GM12878 (cell line): ENCODE data around the gene PDLIM4. TPM values are rescaled to one million over a fixed set of nuclear protein-coding genes. Genes with fewer than 3 reads are reported as not detected.

Experiments used
- ATAC-seq: fragments of 200-7000 bp; cut with Tn5 transposase; 3 replicates; pipeline ENCODE4 v1.9.1; 2020; ENCODE audit warnings: mild to moderate bottlenecking, moderate library complexity
- BruUV-seq: library from RNA; stranded (reverse); fragments of 400-500 nt; replicated peaks from 2 replicates; lab custom pipeline; 2021; lab: Mats Ljungman, UMichigan
- CTCF ChIA-PET: fragments of 300-600 bp; sonication (Branson Sonifier 250); formaldehyde crosslinking; extraction: SDS; loops from one replicate; lab custom pipeline; 2021; ENCODE audit warnings: inconsistent platforms; lab: Yijun Ruan, JAX
- POLR2A ChIA-PET: fragments of 350-600 bp; formaldehyde crosslinking; extraction: SDS; loops from one replicate; lab custom pipeline; 2021; ENCODE audit warnings: inconsistent platforms; lab: Charles Lee
- RAD21 ChIA-PET: fragments of 300-600 bp; sonication (Branson Sonifier 250); formaldehyde crosslinking; loops from one replicate; lab custom pipeline; 2023; ENCODE audit warnings: antibody characterized with exemption; ENCODE audit not compliant: unreplicated experiment; lab: Charles Lee
- SMC1A ChIA-PET: fragments of 300-600 bp; sonication (Branson Sonifier 250); formaldehyde crosslinking; loops from one replicate; lab custom pipeline; 2023; ENCODE audit not compliant: unreplicated experiment, uncharacterized antibody; lab: Charles Lee
- DNase-seq: peaks from one replicate; pipeline ENCODE4 v3.0.0-alpha.2; 2011; ENCODE audit warnings: low read depth, low spot score
- FAIRE-seq: peaks from 3 replicates; lab custom pipeline; 2011; peaks lifted over from hg19 to GRCh38; lab: Jason Lieb, UNC
- H2AFZ ChIP-seq: 2 replicates; pipeline ENCODE4 v1.6.0; 2011; ENCODE audit warnings: low read depth, low read length, control low read depth; ENCODE audit not compliant: control insufficient read depth
- H3K27ac ChIP-seq: 2 replicates; pipeline ENCODE4 v1.5.1; 2011; ENCODE audit warnings: control low read depth; ENCODE audit not compliant: control insufficient read depth, insufficient read depth
- H3K27me3 ChIP-seq, 2 experiments: replicated peaks in 1 of 2; 2 replicates each; pipeline versions ENCODE4 v1.6.0 to v1.6.1; 2011; ENCODE audit warnings: low read length in 1 of 2; ENCODE audit not compliant: control insufficient read depth in 2 of 2, insufficient read depth in 2 of 2
- H3K36me3 ChIP-seq, 2 experiments: 2 replicates each; pipeline ENCODE4 v1.5.1; 2011; ENCODE audit warnings: low read length in 1 of 2; ENCODE audit not compliant: control insufficient read depth in 2 of 2, insufficient read depth in 2 of 2
- H3K4me1 ChIP-seq: 2 replicates; pipeline ENCODE4 v1.6.1; 2011; ENCODE audit warnings: mild to moderate bottlenecking, low read length, moderate library complexity, mixed read lengths; ENCODE audit not compliant: control insufficient read depth, insufficient read depth
- H3K4me2 ChIP-seq: 2 replicates; pipeline ENCODE4 v1.6.0; 2011; ENCODE audit warnings: control low read depth; ENCODE audit not compliant: control insufficient read depth, insufficient read depth
- H3K4me3 ChIP-seq: fragments of 200-600 bp; sonication (generic); 2 replicates; pipeline ENCODE4 v1.5.1; 2016
- H3K79me2 ChIP-seq: 2 replicates; pipeline ENCODE4 v1.6.0; 2011; ENCODE audit warnings: low read length; ENCODE audit not compliant: control insufficient read depth, insufficient read depth
- H3K9ac ChIP-seq: 2 replicates; pipeline ENCODE4 v1.8.0; 2011; ENCODE audit warnings: low read length, control low read depth, mixed read lengths; ENCODE audit not compliant: control insufficient read depth, insufficient read depth
- H3K9me3 ChIP-seq: replicated peaks from 3 replicates; pipeline ENCODE4 v1.5.1; 2011; ENCODE audit warnings: mild to moderate bottlenecking, low read length; ENCODE audit not compliant: control insufficient read depth, insufficient read depth
- H4K20me1 ChIP-seq: 2 replicates; pipeline ENCODE4 v1.6.0; 2011; ENCODE audit not compliant: control insufficient read depth, insufficient read depth
- ATF7 ChIP-seq: fragments of 450-650 bp; IDR thresholded peaks from 2 replicates; pipeline ENCODE4 v1.6.1; 2016; ENCODE audit warnings: low read depth, mild to moderate bottlenecking
- CEBPB ChIP-seq, 2 experiments: fragments of 150-350 bp in 1 of 2; IDR thresholded peaks; 2 replicates each; pipeline ENCODE4 v1.6.1; 2012 to 2014; ENCODE audit warnings: low read depth in 2 of 2, low read length in 2 of 2, borderline replicate concordance in 1 of 2, inconsistent platforms in 1 of 2
- HDAC6 ChIP-seq: fragments of 200-600 bp; sonication (generic); IDR thresholded peaks from one replicate; pipeline ENCODE4 v1.8.0; 2017; ENCODE audit warnings: antibody characterized with exemption; ENCODE audit not compliant: unreplicated experiment
- PAX8 ChIP-seq: fragments of 450-650 bp; IDR thresholded peaks from 2 replicates; pipeline ENCODE4 v1.6.1; 2017; ENCODE audit warnings: mild to moderate bottlenecking, moderate library complexity
- POLR2AphosphoS2 ChIP-seq: IDR thresholded peaks from 2 replicates; pipeline ENCODE4 v1.6.1; 2011; ENCODE audit warnings: low read depth, mild to moderate bottlenecking, low read length, improper control_type of control experiment, moderate library complexity
- SMAD1 ChIP-seq: fragments of 450-650 bp; IDR thresholded peaks from 2 replicates; pipeline ENCODE4 v1.6.1; 2018; ENCODE audit warnings: mild to moderate bottlenecking, low read depth; ENCODE audit not compliant: partially characterized antibody
- STAT1 ChIP-seq: fragments of 450-650 bp; conservative IDR thresholded peaks from 2 replicates; pipeline ENCODE4 v1.6.1; 2014; ENCODE audit warnings: antibody characterized with exemption, mild to moderate bottlenecking
- ZNF622 ChIP-seq: fragments of 450-650 bp; IDR thresholded peaks from 2 replicates; pipeline ENCODE4 v1.6.1; 2017; ENCODE audit warnings: mild to moderate bottlenecking, inconsistent platforms
- WGBS: methylation state at CpG from one replicate; pipeline ENCODE4 v1.1.6; 2016; ENCODE audit warnings: low lambda C conversion rate; ENCODE audit not compliant: insufficient replicate concordance, insufficient coverage; ENCODE audit errors: missing lambda C conversion rate; 5-methylcytosine and 5-hydroxymethylcytosine counted together
- in situ Hi-C: fragments of 300-500 bp; cut with MboI; formaldehyde crosslinking; loops from 9 replicates; pipeline ENCODE4 v1.14.3; 2018; ENCODE audit warnings: mixed read lengths
- intact Hi-C: fragments of 100-400 bp; cut with micrococcal nuclease; formaldehyde crosslinking; loops from one replicate; pipeline ENCODE4 v1.14.2; 2022; ENCODE audit not compliant: unreplicated experiment
- polyA plus RNA-seq, 11 experiments: library from polyadenylated mRNA; depleted of rRNA in 4 of 11; unstranded in 6 of 11; stranded (reverse) in 5 of 11; fragments of >200 nt; fragmentation: Nextera tagmentation in 4 of 11; fragmentation: Illumina TruSeq in 1 of 11; extraction: Ambion mirVana in 4 of 11; extraction: Trizol in 1 of 11; gene quantifications; 1 replicate in 1 of 11; 2 replicates in 10 of 11; pipeline versions ENCODE4 v1.2.1 to v1.2.3, GENCODE V29; 2011 to 2016; ENCODE audit warnings: inconsistent platforms in 2 of 11, missing spikeins in 2 of 11, low read depth in 1 of 11
- total RNA-seq, 4 experiments: library from RNA; depleted of rRNA in 3 of 4; stranded (reverse); fragments of >200 nt in 3 of 4; fragmentation: Illumina TruSeq in 1 of 4; extraction: Trizol in 1 of 4; gene quantifications; 2 replicates each; pipeline versions ENCODE4 v1.2.1 to v1.2.3, GENCODE V29; 2013 to 2021

Gene PDLIM4
- total and polyA plus RNA-seq, 10 of the 15 experiments (the other 5 are each of a cell fraction or from before 2014, with no cell fraction given) = 0.13 to 1.7 (median 0.39) TPM; not detected in 3

- H3K36me3 ChIP-seq = no peaks in the 10 kb centered on the region
- no peak overlapping the region for H3K9ac ChIP-seq
- H2AFZ ChIP-seq = no peak overlapping the region
- WGBS = 63% methylated on average over 2 of the region's 2 CpGs
- H3K4me2 ChIP-seq = no peak overlapping the region
- H3K4me3 ChIP-seq = no peak overlapping the region
- ChIA-PET CTCF (interaction anchor here (1.0 kb wide), 1 partner anchor 61 kb away, joined by 6 read pairs; no protein-coding TSS in a partner anchor), RAD21 (no interaction called here), POLR2A (no interaction called here), SMC1A (no interaction called here)
- peaks cover 4% of the 10 kb centered on the region for H3K4me1 ChIP-seq
- BruUV-seq = no TSS peak
- intact Hi-C loops (no loop called here), in situ Hi-C loops (no loop called here)
- peaks cover 5 to 13% of the 10 kb centered on the region in 2 experiments; a peak in 3 of 4 replicates for H3K27me3 ChIP-seq
- no peaks in the 10 kb centered on the region for H3K9me3 ChIP-seq
- H3K79me2 ChIP-seq = no peaks in the 10 kb centered on the region
- no peaks in the 10 kb centered on the region; the same call in 1 of the 2 replicates for H4K20me1 ChIP-seq
- no peak overlapping the region for H3K27ac ChIP-seq
- FAIRE-seq = no peak
- TF ChIP-seq POLR2AphosphoS2 (no peak), STAT1 (no peak), CEBPB (IDR thresholded peaks at IDR 0.05; ENCODE audit: borderline replicate concordance in 1 of 2, low read depth in 2 of 2, low read length in 2 of 2) (no peak), PAX8 (no peak), HDAC6 (no peak), ATF7 (no peak), SMAD1 (no peak), ZNF622 (no peak)
- DNase-seq = no peak
- no peak for ATAC-seq
These were observed 42.4 kb downstream of the PDLIM4 start for GRCh38 chr5:132299917-132300316.
